GM12865 (cell line): ENCODE results near the gene ARID3A.

Experiments
- DNase-seq: peaks from one replicate; pipeline ENCODE4 v3.0.0; 2010; ENCODE audit warnings: low read depth
- H3K4me3 ChIP-seq: 2 replicates; pipeline ENCODE4 v1.5.1; 2011; ENCODE audit warnings: mild to moderate bottlenecking, low read depth, low read length, control low read depth
- CTCF ChIP-seq: IDR thresholded peaks from 2 replicates; pipeline ENCODE4 v1.5.1; 2011; ENCODE audit warnings: low read length, control low read depth, low read depth, inconsistent platforms; ENCODE audit not compliant: insufficient read depth; ENCODE audit errors: missing control alignments

The ARID3A gene

DNA sequence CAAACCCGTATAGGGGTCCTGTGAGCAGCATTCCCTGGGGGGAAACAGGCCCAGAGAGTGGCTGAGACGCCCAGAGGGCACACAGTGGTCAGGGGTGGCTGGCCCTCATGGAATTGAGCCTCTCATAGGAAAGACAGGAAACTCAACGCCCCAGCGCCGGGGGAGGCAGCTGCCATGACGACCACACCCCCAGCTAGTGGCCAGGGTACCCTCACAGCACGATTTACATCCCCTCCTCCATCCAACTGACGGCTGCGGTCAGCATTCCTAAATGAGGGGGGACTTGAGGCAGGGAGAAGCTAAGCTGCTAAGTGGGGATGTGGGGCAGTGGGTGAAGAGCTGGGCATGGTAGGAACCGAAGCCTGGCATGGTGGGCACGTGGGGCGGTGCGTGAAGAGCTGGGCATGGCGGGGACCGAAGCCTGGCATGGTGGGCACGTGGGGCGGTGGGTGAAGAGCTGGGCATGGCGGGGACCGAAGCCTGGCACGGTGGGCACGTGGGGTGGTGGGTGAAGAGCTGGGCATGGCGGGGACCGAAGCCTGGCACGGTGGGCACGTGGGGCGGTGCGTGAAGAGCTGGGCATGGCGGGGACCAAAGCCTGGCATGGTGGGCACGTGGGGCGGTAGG lies 42.9 kb upstream of the ARID3A start:
- no peak overlapping the region for H3K4me3 ChIP-seq
- DNase-seq: no peak
- no peak for TF ChIP-seq CTCF

- DNase-seq: no peak
- no peak overlapping the region for H3K4me3 ChIP-seq
- TF ChIP-seq CTCF: no peak
Measured at GRCh38 chr19:883661-884211, 42.1 kb upstream of the ARID3A start.

- H3K4me3 ChIP-seq: no peak overlapping the region
- TF ChIP-seq CTCF: no peak
- DNase-seq: no peak
Measured at GRCh38 chr19:884420-885211, 41.2 kb upstream of the ARID3A start.

- no peak for DNase-seq
- H3K4me3 ChIP-seq: no peak overlapping the region
- TF ChIP-seq CTCF: no peak
Measured at GRCh38 chr19:885536-886224, 40.2 kb upstream of the ARID3A start.

GRCh38 chr19:887072-887471 lies 38.8 kb upstream of the ARID3A start:
- TF ChIP-seq CTCF: no peak
- H3K4me3 ChIP-seq: no peak overlapping the region
- DNase-seq: no peak

- no peak overlapping the region for H3K4me3 ChIP-seq
- no peak for DNase-seq
- TF ChIP-seq CTCF: no peak
Measured at GRCh38 chr19:887599-887998, 38.2 kb upstream of the ARID3A start.
